Measurements from ENCODE around the gene MAT2A. TPM values are rescaled to one million over a fixed set of nuclear protein-coding genes. Genes with fewer than 3 reads are reported as not detected.
"Not testable (repeated sequence)": the region's sequence is repeated elsewhere in the genome, so short reads cannot be mapped to it uniquely, and the experiment has no call there.

MAT2A gene
- total RNA-seq, 2 donors from 2014 or later, result 98.6 to 110 TPM

DNA sequence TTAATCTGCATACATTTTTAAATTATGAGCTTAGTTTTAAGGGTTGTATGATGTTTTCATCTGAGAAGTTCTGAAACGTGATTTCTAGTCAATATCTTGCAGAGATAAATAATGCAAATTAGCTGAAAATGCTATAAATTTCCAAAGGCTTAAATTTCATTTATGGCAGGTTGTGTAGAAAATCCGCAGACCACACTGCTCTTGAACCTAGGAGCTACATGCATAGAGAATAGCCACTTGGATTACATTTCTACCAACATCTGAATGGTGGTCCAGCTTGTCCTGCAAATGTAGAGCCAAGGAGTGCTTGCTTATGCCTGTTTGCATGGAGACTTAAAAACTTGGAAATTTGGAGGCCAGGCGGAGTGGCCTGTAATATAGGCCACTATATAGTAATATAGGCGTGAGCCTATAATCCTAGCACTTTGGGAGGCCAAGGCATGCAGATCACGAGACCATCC lies 6.8 kb downstream of the MAT2A start:
- ATAC-seq, result no peak
- Mint-ChIP-seq H3K4me1 (peaks cover 19% of the 10 kb centered on the region), H3K36me3 (ENCODE audit: low read depth) (peaks cover 3% of the 10 kb centered on the region), H3K4me3 (no peak overlapping the region), H3K27ac (peak overlapping the region; percentile 70), H3K27me3 (no peaks in the 10 kb centered on the region)
- no peaks in the 10 kb centered on the region for H3K9me3 ChIP-seq (ENCODE audit: control insufficient read depth, low read length, poor library complexity, severe bottlenecking)
- DNase-seq, result no peak

DNA sequence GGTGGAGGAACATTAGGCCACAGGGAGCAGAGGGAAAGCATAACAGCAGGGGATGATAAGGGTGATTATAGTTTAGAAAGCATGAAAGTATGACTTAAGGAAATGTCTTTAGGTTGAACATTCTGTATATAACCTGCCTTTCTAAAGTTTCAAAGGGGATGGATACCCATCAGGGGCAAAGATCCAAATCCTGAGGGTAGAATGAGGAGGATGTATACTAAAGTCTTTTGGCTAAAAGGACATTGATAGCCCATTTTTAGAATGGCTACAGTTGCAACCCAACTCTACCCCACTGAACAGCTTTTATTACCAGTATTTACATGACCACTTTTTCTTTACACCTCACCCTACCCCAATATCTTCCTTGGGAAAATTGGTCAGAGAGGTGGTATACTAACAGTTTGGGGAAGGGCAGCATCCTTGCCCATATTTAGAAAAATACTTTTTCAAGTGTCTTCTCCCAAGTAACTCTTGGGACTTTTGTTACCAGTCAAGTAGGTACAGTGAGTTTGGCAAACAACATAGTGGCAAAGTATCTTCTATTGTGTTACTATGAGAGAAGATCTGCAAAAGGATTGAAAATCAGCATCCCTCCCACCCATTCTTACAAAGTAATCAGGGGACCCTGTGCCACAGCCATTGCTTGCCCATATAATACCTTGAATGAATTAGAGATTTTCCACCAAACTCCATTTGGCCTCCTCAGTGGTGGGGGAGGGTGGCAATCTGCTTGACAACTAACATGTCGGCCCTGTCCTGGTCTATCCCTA lies 8.3 kb downstream of the MAT2A start:
- Mint-ChIP-seq H3K27me3 (no peaks in the 10 kb centered on the region), H3K4me3 (no peak overlapping the region), H3K4me1 (peaks cover 18% of the 10 kb centered on the region), H3K27ac (peak overlapping the region; percentile 70), H3K36me3 (ENCODE audit: low read depth) (peaks cover 5% of the 10 kb centered on the region)
- no peak for ATAC-seq
- H3K9me3 ChIP-seq (ENCODE audit: control insufficient read depth, low read length, poor library complexity, severe bottlenecking), result no peaks in the 10 kb centered on the region
- DNase-seq, result no peak

DNA sequence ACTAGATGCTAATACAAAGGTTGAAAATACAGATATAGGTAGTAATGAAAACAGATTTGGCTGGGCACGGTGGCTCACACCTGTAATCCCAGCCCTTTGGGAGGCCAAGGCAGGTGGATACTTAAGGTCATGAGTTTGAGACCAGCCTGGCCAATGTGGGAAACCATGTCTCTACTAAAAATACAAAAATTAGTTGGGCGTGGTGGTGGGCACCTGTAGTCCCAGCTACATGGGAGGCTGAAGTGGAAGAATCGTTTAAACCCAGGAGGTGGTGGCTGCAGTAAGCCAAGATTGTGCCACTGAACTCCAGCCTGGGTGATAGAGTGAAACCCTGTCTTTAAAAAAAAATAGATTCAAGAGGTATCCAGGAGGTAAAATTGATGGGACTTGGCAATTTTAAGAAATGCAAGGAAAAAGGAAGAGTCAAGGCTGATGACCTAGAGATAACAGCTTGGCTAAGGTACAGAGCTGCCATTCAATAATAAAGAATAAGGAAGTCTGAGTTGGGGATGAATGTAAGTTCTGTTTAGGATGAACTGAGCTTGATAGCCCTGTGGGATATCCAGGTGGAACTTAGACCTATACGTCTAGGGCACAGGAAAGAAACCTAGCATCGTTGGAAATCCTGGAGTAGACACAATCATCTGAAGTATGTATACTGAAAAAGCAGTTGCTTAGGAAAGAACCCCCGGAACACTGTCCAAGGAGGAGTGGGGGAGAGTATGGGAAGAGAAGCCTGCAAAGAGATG lies 9.1 kb downstream of the MAT2A start:
- no peak overlapping the region for H3K4me3 Mint-ChIP-seq
- ATAC-seq (no peak), DNase-seq (no peak)
- H3K4me1 Mint-ChIP-seq, result peaks cover 10% of the 10 kb centered on the region
- peaks cover 2% of the 10 kb centered on the region for H3K36me3 Mint-ChIP-seq (ENCODE audit: low read depth)
- H3K27ac Mint-ChIP-seq, result no peak overlapping the region
- H3K9me3 ChIP-seq (ENCODE audit: control insufficient read depth, low read length, poor library complexity, severe bottlenecking), result no peaks in the 10 kb centered on the region
- H3K27me3 Mint-ChIP-seq, result no peaks in the 10 kb centered on the region

DNA sequence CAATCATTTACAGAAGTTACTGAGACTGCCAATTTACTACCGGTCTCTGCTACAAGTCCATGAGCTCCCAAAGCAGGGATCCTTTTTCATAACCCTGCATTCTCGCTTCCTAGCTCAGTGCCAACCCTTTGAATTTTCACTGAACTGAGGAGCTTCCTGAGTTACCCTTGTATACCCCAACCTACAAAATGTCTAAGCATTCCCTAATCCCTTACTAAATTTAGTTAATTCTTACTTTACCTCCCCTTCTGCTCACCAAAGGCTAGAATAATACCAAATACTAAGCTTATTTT lies 9.6 kb downstream of the MAT2A start:
- H3K27ac Mint-ChIP-seq, result no peak overlapping the region
- H3K4me3 Mint-ChIP-seq, result no peak overlapping the region
- peaks cover 2% of the 10 kb centered on the region for H3K36me3 Mint-ChIP-seq (ENCODE audit: low read depth)
- H3K9me3 ChIP-seq (ENCODE audit: control insufficient read depth, low read length, poor library complexity, severe bottlenecking), result no peaks in the 10 kb centered on the region
- peaks cover 7% of the 10 kb centered on the region for H3K4me1 Mint-ChIP-seq
- no peaks in the 10 kb centered on the region for H3K27me3 Mint-ChIP-seq
- DNase-seq, result no peak
- ATAC-seq, result no peak

DNA sequence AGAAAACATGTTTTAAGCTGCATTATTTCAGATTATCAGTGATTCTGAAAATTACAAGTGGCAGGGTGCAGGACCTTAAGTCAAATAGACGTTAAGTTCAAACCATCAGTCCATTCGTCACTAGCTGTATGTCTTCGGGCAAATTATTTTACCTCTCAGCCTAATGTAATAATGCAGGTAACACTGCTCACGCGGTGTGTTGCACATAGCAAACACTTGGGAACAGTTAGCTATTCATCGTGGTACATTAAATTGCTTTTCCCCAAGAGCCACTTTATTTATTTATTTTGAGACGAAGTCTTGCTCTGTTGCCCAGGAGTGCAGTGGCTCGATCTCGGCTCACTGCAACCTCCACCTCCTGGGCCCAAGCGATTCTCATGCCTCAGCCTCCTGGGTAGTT lies 10.1 kb downstream of the MAT2A start:
- Mint-ChIP-seq H3K4me1 (peaks cover 7% of the 10 kb centered on the region), H3K4me3 (no peak overlapping the region), H3K27me3 (no peaks in the 10 kb centered on the region), H3K36me3 (ENCODE audit: low read depth) (peaks cover 2% of the 10 kb centered on the region), H3K27ac (peak overlapping the region; percentile 75)
- H3K9me3 ChIP-seq (ENCODE audit: control insufficient read depth, low read length, poor library complexity, severe bottlenecking), result no peaks in the 10 kb centered on the region
- DNase-seq, result no peak
- no peak for ATAC-seq

DNA sequence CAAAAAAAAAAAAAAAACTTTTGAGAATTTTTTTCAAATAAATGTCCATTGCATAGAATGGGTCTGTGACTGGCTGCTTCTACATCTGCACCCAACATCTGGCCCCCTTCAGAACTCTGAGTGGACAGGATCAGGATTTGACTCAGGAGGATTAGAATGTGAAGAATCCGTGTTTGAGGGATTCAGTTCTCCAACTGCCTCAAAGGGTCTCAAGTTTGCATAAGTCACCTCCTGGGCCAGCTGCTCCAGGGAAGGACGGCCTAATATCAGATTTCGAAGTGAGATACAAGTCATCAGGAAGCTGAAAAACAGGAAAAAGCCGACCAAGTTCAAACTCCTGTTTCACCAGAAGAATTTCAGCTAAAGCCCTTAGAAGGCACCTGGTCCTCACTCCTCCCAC lies 10.9 kb downstream of the MAT2A start:
- Mint-ChIP-seq H3K36me3 (ENCODE audit: low read depth) (peaks cover 4% of the 10 kb centered on the region), H3K27ac (peak overlapping the region; percentile 75), H3K4me1 (peaks cover 4% of the 10 kb centered on the region), H3K27me3 (no peaks in the 10 kb centered on the region), H3K4me3 (no peak overlapping the region)
- no peaks in the 10 kb centered on the region for H3K9me3 ChIP-seq (ENCODE audit: control insufficient read depth, low read length, poor library complexity, severe bottlenecking)
- no peak for DNase-seq
- ATAC-seq, result no peak

DNA sequence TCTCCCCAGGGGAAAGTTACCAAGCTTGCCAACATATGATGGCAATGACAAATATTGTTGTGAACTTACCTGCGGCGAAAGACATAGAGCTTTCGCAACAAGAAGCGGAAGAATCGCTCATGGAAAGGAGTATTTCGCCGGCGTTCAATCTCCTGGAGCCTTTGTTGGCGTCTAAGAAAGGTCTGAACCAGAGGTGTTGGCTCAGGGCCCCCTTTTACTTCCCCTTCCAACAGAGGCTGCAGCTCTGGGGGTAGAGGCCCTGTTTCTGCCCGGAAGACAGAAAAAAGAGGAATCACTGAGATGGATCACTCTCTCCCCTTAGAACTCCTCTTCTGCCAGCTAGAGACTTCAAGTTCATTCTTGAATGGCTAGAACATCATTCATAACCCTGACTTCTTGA lies 11.5 kb downstream of the MAT2A start:
- peak overlapping the region; percentile 75 for H3K27ac Mint-ChIP-seq
- no peaks in the 10 kb centered on the region for H3K27me3 Mint-ChIP-seq
- H3K4me1 Mint-ChIP-seq, result peaks cover 4% of the 10 kb centered on the region
- no peak for ATAC-seq
- H3K4me3 Mint-ChIP-seq, result no peak overlapping the region
- DNase-seq, result no peak
- no peaks in the 10 kb centered on the region for H3K9me3 ChIP-seq (ENCODE audit: control insufficient read depth, low read length, poor library complexity, severe bottlenecking)
- peaks cover 4% of the 10 kb centered on the region for H3K36me3 Mint-ChIP-seq (ENCODE audit: low read depth)

DNA sequence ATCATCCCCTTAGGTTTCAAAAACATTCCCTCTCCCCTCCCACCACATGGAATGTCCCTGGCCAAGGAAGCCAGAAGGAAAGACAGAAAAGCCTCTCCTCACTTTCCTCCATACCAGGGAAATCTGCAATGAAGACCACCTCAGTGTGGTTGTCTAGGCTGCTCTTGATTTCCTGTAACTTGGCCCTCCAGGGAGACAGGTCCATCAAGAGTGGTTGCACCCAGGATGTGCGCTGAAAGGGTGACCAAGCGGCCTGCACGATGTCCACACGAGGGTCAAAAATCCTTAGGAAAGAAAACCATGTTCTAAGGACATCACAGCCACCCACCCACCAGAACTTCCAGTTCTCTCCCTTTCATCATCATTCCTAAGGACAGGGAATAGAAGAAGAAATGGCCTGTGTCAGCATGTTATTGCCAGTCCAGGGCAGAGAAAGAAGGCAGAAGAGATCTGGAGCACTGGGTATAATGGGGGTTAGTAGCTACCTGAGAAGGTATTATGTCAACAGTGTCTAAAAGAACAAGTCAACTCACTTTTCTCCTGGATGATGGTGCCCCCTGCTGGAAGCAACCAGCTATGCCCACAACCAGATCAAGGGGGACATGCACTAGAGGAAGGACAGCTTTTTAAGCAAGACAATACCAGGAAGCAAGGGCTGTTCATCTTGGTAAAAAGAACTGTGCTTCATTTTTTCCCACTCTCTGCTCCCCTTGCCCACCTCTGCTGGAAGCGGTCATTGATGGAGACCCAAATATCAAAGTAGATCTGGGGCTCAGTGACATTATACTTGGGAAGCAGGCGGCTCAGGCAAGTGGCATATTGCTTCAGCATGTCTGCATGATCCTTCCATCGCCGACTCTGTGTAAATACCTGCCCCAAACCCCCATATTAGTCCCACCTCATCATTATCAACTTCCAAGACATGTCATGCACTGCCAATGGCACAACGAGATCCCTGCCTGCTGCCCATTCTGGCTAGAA lies 13.0 kb downstream of the MAT2A start:
- ATAC-seq, result peak; percentile 97
- Mint-ChIP-seq H3K36me3 (ENCODE audit: low read depth) (peaks cover 4% of the 10 kb centered on the region), H3K4me3 (no peak overlapping the region), H3K4me1 (peaks cover 4% of the 10 kb centered on the region), H3K27ac (no peak overlapping the region), H3K27me3 (no peaks in the 10 kb centered on the region)
- peak; percentile 63 to 88 (median 71) for DNase-seq
- H3K9me3 ChIP-seq (ENCODE audit: control insufficient read depth, low read length, poor library complexity, severe bottlenecking), result no peaks in the 10 kb centered on the region

DNA sequence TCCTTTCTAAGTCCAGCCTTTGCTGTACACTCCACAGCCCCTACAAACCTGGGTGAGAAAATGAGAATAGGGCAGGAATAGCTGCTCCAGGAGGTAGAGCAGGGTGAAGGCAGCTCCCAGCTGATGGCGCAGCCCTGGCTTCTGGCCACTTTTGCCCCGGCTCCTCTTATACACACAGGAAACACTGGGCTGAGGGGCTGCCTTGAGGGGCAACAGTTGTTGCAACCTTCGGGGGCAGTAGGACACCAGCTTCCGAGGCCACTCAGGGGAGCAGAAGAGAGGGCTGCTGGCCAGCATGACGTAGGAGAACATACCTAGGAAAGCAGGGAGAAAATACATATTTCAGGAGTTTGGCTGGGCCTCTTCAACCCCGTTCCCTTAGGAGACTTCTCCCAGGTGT lies 14.2 kb downstream of the MAT2A start:
- no peaks in the 10 kb centered on the region for H3K9me3 ChIP-seq (ENCODE audit: control insufficient read depth, low read length, poor library complexity, severe bottlenecking)
- Mint-ChIP-seq H3K4me3 (no peak overlapping the region), H3K27me3 (no peaks in the 10 kb centered on the region), H3K4me1 (peaks cover 4% of the 10 kb centered on the region), H3K27ac (no peak overlapping the region), H3K36me3 (ENCODE audit: low read depth) (peaks cover 6% of the 10 kb centered on the region)
- ATAC-seq (no peak), DNase-seq (no peak)

DNA sequence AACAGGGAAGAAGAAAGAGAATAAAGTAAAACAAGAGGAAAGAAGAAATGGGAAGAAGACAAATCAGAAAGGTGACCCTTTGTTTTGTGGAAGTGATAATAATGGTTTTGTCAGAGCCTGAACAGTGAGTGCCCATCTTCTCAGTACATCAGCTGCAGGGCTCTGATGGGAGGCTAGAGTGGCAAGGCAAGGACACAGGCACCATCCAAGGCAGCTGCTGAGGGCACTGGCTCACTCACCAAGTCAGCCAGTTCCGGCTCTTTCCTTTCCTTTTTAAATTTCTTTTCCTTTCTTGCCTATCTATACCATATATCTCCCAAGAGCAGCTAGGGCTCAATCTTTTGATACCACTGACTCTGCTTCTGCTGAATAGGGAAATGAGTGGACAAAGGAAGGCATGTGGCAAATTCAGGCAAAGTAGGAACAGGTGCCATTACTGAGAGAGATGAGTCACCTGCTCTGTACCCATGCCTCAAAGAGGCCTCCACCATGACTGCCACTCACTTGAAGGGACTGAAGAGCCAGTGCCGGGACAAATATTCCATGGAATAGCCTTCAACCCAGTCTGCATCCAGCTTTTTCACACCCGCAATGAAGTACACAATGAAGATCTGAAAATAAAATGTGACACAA lies 16.1 kb downstream of the MAT2A start:
- Mint-ChIP-seq H3K36me3 (ENCODE audit: low read depth) (peaks cover 6% of the 10 kb centered on the region), H3K27me3 (no peaks in the 10 kb centered on the region), H3K4me1 (peaks cover 6% of the 10 kb centered on the region), H3K27ac (peak overlapping the region; percentile 21), H3K4me3 (no peak overlapping the region)
- ATAC-seq (no peak), DNase-seq (no peak)
- H3K9me3 ChIP-seq (ENCODE audit: control insufficient read depth, low read length, poor library complexity, severe bottlenecking), result no peaks in the 10 kb centered on the region

DNA sequence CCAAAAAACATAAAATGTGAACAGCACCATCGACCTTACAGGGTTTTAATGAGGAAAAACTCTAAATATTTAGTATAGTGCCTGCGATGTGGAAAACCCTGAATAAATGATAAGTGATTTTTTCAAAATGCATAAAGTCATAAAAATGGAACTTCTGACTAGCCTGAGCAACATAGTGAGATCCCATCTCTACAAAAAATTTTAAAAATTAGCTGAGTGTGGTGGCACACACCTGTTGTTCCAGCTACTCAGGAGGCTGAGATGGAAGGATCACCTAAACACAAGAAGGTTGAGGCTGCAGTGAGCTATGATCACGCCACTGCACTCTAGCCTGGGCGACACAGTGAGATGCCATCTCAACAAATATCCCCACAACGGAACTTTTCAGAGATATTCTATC lies 18.2 kb downstream of the MAT2A start:
- ATAC-seq, result no peak
- Mint-ChIP-seq H3K4me1 (peaks cover 11% of the 10 kb centered on the region), H3K27me3 (no peaks in the 10 kb centered on the region), H3K27ac (no peak overlapping the region), H3K36me3 (ENCODE audit: low read depth) (peaks cover 6% of the 10 kb centered on the region), H3K4me3 (no peak overlapping the region)
- no peak for DNase-seq
- no peaks in the 10 kb centered on the region for H3K9me3 ChIP-seq (ENCODE audit: control insufficient read depth, low read length, poor library complexity, severe bottlenecking)

DNA sequence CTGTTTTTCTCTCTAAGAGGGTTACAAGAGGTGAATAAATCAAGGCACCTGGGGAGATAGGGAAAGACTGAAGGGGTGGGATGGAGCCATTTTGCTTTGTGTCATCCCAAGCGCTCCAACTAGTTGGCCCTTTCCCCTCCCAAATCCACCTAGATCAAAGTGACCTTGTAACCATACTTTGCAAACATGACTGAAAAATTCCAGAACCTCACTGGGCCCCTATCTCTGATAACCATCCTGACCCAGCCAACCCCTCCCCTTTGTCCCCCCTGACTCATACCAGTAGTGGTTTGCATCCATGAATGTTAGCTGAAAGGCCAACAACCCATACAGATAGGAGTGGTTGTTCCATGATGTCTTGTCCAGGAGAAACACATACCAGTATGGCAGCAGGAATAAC lies 19.2 kb downstream of the MAT2A start:
- peaks cover 5% of the 10 kb centered on the region for H3K36me3 Mint-ChIP-seq (ENCODE audit: low read depth)
- H3K4me1 Mint-ChIP-seq, result peaks cover 13% of the 10 kb centered on the region
- DNase-seq (no peak), ATAC-seq (no peak)
- no peak overlapping the region for H3K4me3 Mint-ChIP-seq
- no peaks in the 10 kb centered on the region for H3K9me3 ChIP-seq (ENCODE audit: control insufficient read depth, low read length, poor library complexity, severe bottlenecking)
- H3K27ac Mint-ChIP-seq, result no peak overlapping the region
- H3K27me3 Mint-ChIP-seq, result no peaks in the 10 kb centered on the region

DNA sequence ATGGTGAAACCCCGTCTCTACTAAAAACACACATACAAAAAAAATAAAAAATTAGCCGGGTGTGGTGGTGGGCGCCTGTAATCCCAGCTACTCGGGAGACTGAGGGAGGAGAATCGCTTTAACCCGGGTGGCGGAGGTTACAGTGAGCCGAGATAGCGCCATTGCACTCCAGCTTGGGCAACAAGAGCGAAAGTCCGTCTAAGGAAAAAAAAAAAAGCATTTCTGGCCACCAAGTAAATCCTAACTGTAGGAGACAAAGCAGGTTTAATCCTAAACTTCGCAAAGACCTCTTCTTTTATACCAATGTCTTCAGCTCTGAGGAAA lies 21.4 kb downstream of the MAT2A start:
- Mint-ChIP-seq H3K4me3 (peak overlapping the region; percentile 93), H3K4me1 (peaks cover 13% of the 10 kb centered on the region), H3K27ac (peak overlapping the region; percentile 94)
- H3K9me3 ChIP-seq (ENCODE audit: control insufficient read depth, low read length, poor library complexity, severe bottlenecking); ATAC-seq; H3K27me3 Mint-ChIP-seq; DNase-seq; H3K36me3 Mint-ChIP-seq (ENCODE audit: low read depth): not testable (repeated sequence)
